SIG-M5 (cell line): ENCODE data around the gene PTPRD.
"Not testable (repeated sequence)": the region's sequence is repeated elsewhere in the genome, so short reads cannot be mapped to it uniquely, and the experiment has no call there.

Experiments
- DNase-seq: peaks from one replicate; lab custom pipeline; 2025; lab: John Stamatoyannopoulos, UW

Gene PTPRD

DNA sequence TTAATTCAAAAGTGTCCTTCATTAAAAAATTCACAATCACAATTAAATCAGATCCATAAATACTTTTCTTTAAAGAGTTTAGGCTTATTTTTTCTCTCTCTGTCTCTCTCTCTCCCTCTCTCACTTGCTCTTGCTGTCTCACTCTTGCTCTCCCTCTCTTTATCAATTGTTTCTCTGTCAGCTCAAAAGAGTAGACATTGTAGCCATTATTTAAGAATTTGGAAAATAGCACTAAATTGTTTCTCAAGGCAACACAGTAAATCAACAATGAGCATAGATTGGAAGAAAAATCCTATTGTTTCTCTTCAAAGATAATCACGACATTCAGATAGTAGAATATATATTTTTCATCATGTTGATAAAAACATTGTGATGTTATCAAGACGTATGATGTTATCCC is 1114.0 kb downstream of the PTPRD start:
- no peak for DNase-seq

DNA sequence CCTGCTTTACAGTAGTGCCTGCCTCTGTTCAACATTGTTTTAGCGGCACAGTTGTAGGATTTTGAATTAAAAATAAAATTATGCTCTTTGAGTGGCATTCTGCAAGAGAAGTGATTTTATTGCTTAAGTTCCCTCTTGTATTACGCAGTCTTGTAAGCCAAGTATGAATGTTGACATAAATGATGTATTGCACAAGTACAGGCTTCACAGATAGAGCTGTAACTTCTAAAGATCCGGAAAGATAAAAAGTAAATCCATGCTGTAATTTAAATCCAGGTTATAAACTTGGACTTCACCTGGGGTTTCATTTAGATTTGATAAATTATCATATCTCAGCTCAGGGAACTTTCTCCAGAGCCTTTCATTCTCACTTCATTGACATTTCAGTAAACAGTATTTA is 1114.7 kb downstream of the PTPRD start:
- DNase-seq, result no peak

DNA sequence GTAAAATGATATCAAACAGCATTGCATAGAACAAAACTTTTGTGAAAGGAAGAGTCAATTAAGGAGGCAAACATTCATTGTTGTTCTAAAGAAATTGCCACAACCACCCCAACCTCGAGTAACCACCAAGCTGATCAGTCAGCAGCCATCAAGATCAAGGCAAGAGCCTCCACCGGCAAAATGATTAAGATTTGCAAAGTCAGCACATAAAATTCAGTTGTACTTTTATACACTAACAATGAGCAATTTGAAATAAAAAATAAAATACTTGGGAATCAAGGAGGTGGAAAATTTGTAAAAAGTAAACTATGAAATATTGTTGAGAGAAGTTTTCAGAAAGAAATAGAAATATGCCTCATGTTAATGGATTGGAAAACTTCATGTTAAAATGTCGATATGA is 1118.5 kb downstream of the PTPRD start:
- DNase-seq, result no peak

DNA sequence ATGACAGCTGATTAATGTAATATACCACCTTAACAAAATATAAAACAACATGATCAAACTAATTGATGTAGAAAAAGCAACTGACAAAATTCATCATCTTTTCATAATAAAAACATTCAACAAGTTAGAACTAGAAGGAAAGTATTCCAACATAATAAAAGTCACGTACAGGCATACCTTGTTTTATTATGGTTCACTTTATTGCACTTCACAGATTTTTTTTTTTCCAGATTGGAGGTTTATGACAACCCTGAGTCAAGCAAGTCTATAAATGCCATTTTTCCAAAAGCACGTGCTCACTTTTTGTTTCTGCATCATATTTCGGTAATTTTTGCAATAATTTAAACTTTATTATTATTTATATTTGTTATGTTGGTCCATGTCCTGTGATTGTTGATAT is 1120.3 kb downstream of the PTPRD start:
- DNase-seq, result no peak

DNA sequence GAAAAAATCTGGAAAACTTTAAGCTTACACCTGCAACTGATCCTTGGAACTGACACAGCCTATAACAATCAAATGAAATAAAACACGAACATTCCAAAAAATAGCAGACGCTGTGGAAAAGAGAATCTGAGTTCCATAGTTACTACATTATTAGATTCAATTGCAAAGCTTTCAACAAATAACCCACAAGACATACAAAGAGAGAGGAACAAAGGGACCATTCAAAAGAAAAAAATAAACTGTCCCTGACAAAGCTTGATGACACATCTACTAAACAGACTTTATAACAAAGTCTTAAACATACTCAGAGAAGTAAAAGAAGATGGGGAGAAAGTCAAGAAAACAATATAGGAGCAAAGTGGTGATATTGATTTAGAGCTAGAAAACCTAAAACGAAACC is 1123.6 kb downstream of the PTPRD start:
- no peak for DNase-seq

DNA sequence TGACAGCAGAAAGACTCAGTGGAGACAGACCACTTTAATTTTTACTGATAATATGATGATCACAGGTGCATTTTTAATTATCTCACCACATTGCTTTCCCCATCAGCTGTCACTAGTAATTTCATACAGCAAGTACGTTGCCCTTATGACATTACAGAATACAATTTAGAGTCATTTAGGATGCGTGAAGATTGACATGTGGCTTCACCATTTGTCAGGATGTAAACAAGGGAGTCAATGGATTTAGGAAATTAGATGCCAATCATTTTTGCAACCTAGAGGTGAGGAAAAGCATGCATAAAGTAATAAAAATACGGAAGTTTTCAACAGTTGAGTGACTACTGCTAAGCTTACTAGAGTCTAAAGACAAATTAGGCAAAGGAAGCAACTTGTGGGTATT is 1129.6 kb downstream of the PTPRD start:
- no peak for DNase-seq

DNA sequence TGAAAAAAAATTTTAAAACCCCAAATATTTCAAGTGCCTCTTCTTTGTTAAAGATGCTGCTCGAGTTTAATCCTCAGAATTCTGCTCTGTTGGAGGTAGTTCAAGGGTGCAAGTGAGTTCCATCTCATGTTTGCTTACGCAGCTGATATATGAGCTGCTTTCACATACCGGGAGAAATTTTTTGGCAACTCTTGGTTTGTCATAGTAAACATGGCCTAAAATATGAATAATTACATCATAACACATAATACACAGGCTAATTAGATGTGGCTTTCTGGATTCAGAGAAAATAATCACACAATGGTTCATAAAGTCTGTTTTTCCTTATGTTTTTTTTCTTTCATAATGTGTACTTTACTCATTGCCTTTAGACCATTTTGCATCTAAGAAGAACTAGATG is 1134.1 kb downstream of the PTPRD start:
- no peak for DNase-seq

DNA sequence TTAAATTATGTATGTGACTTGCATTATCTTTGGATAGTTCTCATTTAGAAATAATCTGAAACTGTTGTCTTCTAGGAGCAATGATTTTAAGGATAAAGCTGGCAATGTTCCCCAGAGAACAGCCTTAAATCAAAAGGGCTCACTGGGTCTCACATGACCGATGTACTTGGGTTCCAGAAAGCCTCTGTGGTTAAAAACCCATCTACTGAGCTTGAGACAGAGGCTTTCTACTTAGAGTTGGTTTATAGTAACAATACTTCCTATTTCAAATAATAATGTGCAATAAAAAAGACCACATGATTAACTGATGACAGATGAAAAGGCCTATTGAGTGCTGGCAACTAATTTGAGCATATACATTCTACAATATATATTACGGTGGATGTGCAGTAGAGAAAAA is 1143.5 kb downstream of the PTPRD start:
- DNase-seq, result no peak

DNA sequence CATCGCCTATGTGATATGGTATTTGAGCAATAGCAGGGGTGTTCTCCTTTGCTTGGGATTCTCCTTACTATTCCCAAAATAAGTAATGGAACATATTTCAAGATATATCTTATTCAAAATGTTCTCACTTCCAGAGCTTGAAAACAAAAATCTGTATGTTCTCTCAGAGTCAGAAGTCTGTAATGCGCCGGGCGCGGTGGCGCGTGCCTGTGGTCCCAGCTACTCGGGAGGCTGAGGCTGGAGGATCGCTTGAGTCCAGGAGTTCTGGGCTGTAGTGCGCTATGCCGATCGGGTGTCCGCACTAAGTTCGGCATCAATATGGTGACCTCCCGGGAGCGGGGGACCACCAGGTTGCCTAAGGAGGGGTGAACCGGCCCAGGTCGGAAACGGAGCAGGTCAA is 1170.9 kb downstream of the PTPRD start:
- DNase-seq, result not testable (repeated sequence)

DNA sequence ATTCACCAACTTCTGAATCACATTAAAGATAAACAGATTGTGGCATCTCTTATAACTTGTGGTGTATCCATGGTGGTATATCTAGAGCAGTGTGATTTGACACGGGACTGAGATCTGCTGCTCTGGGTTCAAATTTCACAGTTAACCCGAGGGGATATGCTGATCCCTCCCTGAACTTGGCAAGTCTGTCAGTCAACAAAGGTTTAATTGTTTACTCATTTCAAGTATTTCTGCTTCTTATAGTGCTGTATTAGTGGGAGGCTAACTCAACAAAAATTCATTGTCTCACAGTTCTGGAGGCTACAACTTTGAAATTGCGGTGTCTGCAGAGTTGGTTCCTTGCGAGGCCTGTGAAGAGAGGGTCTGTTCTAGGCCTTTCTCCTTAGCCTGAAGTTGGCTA is 1175.2 kb downstream of the PTPRD start:
- no peak for DNase-seq

DNA sequence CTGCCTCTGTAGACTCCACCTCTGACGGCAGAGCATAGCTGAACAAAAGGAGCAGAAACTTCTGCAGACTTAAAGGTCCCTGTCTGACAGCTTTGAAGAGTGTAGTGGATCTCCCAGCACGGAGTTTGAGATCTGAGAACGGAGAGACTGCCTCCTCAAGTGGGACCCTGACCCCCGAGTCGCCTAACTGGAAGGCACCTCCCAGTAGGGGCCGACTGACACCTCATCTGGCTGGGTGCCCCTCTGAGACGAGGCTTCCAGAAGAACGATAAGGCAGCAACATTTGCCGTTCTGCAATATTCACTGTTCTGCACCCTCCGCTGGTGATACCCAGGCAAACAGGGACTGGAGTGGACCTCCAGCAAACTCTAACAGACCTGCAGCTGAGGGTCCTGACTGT is 1186.3 kb downstream of the PTPRD start:
- DNase-seq, result not testable (repeated sequence)

DNA sequence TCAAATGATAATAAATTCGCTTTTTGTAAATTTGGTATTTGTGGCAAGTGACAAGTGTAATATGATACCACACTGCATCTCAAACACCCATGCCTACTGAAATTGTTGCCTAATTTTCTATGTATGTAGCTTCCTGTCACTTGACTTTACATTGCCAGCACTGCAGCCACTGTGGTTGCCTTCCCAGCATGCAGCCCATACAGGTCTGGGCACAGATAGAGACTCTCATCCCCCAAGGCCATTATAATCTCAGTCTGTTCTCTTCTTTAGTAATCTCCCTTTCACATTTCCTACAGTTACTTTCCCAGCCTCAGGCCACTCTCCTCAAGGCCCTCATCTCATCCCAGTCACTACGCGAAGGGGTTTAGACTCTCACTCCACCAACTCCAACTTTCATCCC is 1200.6 kb downstream of the PTPRD start:
- no peak for DNase-seq

DNA sequence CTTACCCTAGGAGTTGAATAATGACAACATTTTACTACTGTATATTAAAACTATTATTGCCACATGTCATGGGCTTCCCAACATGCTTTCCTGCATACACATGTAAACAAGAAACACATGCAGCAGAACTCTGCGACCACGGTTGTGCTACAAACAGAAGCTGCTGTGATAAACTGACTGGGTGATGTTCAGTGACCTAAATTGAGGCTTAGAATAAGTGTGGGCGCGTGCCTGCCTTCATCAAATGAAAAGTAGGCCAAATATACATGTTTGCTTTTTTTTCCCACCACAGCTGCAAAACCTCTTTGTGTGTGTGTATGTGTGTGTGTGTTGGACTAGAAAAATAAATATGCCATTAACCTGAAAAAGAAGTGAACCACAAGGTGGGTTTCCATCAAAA is 1202.1 kb downstream of the PTPRD start:
- no peak for DNase-seq

DNA sequence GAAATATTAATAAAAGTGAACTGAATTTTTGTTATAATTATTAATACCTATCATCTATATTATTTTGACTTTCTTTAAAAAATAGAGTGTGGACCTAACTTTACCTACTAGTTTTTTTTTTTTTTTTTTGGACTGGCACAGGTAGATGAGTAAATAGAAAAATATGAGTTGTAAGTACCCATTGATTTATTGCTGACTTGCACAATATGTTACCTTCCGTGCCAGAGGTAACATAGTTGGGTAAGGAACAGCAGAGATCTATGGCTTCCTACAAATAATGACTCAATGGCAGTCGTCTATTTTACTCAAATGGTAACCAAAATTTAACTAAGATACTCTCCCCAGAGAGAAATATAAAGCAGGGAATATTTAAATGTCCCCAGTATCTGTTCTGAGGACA is 1212.8 kb downstream of the PTPRD start:
- DNase-seq, result no peak

DNA sequence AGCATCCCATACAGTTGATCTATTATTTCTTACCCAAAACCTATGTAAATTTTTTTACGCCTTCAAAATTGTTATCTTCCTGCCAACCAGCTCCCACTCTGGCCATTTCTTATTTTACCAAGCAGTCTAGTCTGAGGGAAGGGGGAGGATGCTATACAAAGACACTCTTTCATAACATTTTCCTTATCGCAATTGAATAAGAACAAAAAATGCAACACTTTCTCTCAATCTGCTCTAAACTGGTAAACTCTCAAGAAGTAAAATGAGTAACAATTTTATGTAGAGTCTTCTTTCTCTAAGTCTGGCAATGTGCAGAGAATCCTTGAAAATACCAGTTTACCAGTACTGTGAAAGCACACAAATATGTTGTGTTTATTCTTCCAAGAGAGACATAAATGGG is 1216.3 kb downstream of the PTPRD start:
- DNase-seq, result no peak

DNA sequence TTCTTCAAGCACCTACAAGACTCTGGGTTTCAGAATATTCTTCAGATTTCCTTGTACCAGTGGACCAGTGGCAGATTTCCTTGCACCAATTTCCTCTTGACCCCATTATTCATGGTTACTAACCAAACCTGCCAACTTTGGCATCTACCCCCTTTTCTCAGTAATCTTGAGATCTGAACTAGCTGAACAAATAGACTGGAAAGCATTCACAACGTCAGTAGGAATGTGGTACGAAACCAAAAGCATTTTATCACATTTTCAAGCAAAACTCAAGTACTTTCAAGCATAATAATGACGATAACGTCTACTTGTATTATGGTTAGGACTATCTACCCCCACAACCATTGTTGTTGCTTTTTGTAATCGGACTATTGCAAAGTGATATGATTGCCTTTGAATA is 1217.3 kb downstream of the PTPRD start:
- DNase-seq, result no peak

DNA sequence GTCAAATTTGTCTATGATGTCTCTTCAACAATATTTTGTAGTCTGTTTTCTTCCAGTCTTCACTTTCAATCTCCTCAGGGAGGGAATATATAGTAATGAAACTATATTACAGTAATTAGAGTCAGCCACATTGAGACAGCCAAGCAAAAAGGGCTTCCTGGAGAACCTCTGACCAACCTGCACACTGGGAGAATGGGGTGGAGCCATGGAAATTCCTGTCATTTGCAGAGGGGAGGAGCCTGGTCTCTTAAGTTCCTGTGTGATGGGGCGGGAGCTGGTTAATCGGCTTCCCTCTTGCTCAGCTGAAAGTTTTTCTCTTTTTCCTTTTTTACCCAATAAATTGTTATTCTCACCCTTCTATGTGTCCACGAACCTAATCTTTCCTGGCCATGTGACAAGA is 1220.0 kb downstream of the PTPRD start:
- no peak for DNase-seq

DNA sequence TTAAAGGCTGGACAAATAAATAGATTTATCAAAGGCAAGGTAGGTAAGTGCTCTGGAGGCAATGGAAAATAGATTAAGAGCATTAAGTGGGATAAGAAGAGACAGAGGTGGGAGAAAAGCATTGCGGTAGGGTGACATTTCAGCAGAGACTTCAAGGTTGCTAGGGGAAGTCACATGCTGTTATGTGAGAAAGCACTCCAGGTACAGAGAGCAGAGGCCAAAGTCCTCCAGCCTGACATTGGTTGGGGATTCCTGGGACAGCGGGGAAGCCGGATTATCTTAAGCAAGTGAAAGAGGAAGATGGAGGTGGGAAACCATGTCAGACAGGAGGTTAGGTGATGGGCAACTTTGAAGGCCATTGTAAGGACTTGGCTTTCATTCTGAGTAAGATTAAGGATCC is 1222.9 kb downstream of the PTPRD start:
- no peak for DNase-seq

DNA sequence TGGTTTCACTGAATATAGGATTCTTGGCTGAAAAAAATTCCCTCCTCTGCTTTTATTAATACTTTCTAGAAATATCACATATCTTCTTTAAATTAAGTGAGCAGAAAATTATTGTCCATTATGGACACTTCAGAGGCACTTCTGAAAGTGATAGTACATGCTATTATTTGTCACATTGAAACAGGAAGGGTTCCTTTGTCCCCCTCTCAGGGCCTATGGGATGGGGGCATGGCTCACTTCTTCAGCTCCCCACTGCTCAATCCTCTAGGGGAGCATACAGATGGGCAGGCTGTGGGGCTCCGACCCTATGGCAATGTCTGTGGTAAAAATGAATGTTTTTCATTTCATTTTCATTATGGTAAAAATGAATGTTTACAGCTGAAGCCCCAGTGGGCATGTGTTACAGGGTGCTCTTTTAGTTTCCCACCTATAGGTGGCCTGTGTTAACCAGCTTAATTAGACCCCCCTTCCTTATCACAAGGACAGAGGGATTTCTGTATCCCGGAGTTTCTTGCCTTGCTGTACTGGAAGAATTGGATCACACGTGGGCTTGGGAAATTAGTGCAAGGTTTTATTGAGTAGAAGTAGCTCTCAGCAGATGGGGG is 1225.2 kb downstream of the PTPRD start:
- no peak for DNase-seq

DNA sequence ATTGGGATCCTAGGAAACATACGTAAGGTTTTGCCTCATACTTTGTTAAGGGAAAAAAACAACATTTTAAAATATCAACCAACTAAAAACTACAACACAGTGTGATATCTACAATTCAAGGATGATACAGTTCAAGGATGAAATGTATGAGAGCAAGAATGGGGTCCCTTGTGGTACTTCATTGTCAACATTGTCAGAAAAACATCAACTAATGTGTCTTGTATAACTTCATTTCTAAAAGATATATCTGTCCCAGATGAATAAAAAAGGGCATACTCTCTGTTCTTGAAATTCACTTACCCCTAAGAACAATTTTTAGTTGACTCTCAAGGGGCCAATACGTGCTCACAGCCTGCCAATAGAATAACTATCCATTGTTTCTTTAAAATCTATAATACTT is 1250.5 kb downstream of the PTPRD start:
- no peak for DNase-seq

DNA sequence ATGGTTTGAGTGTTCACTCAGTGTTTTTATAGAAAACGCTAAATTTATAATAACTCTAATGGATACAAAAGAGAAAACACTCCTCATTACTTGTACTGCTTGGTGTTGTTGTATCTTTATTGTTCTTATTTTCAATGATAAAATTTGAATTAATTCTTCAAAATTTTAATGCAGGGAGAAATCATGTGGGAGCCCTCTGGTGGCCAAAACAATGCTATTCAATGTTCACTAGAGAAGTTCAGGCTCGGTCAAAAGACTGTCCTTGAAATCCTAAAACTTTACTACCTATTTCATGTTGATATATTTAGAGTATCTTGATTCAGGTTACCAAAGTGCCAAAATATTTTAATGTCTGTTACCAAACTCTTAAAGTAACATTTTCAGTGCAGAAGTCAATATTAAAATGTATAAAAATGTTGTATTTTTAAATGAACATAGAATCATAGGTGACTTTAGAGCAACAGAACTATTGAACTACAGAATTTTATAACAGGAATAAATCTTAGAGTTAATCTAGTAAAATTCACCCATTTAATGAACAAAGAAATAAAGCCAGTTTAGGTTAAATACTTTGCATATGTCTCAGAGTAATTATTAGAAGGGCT is 1259.8 kb downstream of the PTPRD start:
- DNase-seq, result no peak

DNA sequence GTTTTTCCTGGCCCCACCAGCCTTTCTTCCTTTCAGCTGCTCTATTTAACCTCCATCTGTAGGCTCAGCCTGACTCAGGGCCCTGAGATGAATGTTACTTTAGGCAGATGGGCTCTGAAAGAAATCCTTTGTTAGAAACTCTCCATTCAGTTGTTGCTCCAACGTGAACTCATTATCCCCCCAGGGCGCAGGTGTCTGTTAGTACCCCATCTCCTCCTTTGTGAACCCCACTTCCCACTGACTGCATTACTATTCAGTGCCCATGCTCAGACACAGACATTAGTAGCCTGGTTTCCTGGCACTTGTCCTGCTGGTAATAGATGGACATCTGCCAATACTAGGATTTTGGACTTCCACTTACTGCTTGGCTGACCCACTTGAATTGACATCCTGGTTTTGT is 1271.6 kb downstream of the PTPRD start:
- no peak for DNase-seq

DNA sequence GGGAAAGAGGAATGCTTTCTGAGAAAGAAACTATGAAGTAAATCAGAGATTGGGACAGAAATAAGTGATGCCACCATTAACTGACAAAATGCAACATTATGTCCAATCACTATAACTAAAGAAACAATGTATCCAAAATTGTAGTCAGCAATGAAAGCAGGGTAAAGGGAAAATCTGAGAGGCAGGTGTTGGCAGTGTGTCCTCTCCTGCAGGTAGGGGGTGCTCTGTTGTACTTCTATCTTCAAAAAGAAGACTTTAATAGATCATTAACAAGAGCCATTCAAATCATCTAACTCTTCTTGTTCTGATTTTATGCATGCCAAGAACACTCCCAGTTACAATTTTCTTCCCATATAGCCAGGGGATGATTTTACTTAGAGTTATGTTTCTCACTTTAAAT is 1275.7 kb downstream of the PTPRD start:
- DNase-seq, result no peak

DNA sequence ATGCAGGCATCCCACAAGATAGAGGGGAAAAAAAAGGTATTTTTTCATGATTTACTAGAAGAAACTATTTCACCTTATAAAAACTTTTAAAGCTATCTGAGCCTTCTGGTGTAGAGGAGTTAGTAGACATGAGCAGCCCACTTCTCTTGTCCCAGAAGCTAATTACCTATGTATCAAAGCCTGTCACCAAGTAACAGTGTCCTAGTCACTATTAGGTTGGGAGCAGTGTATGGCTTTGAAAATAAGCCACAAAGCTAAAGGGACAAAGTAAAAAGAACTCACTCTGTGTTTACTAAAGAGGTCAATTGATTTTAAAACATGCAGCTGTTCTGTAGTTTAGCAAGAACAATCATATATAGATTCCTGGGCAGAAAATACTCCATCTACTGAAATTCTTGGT is 1286.1 kb downstream of the PTPRD start:
- no peak for DNase-seq

DNA sequence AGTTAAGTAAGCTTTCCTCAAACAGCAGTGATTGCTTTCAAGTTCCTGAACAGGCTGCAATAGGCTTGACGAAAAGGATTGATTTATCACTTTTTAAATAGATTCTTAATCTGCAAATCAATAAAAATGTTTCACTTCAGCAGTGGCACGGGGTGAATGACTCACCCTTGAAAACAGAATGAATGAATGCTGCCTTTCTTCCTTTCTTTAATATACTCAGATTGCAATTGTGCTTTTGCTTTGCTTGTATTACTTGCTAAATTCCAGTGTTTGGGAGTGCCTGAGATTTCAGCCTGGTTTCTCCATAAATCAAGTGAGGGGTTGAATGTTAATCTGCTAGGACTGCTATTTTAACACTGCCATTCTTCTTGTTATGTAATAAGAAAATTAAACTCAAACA is 1293.8 kb downstream of the PTPRD start:
- DNase-seq, result no peak
